H4 (cell line): ENCODE measurements around the gene TEAD2. TPM values are rescaled to one million over a fixed set of nuclear protein-coding genes. Genes with fewer than 3 reads are reported as not detected.
A peak's percentile ranks its signal among the peaks of the same experiment; 100 is the strongest.

Experiments
- DNase-seq: peaks from one replicate; pipeline ENCODE4 v3.0.0-alpha.2; 2015; ENCODE audit warnings: low spot score
- total RNA-seq: library from RNA; depleted of rRNA; stranded (reverse); fragments of >200 nt; shearing (Covaris generic); gene quantifications from 2 replicates; pipeline ENCODE4 v1.2.3, GENCODE V29; 2014; rRNA removed

The TEAD2 gene
- 48.7 and 54.3 TPM in 2 replicates for total RNA-seq

- peak; percentile 42 for DNase-seq
These were observed at the start of gene TEAD2 for GRCh38 chr19:49362048-49362928. Gene TEAD2 (minus strand): TSS chr19:49362416. CDS start chr19:49360075, 2,341 bp downstream.

GRCh38 chr19:49411681-49412326 lies 49.6 kb upstream of the TEAD2 start:
- no peak for DNase-seq

- DNase-seq: no peak
These were observed 47.3 kb upstream of the TEAD2 start for GRCh38 chr19:49409441-49410029.

GRCh38 chr19:49408816-49409440 lies 46.7 kb upstream of the TEAD2 start:
- DNase-seq: no peak

GRCh38 chr19:49407482-49408015 lies 45.3 kb upstream of the TEAD2 start:
- DNase-seq: no peak

GRCh38 chr19:49407079-49407478 lies 44.9 kb upstream of the TEAD2 start:
- no peak for DNase-seq

GRCh38 chr19:49403404-49404187 lies 41.4 kb upstream of the TEAD2 start:
- no peak for DNase-seq

GRCh38 chr19:49400029-49400428 lies 37.8 kb upstream of the TEAD2 start:
- no peak for DNase-seq

- no peak for DNase-seq
These were observed 36.7 kb upstream of the TEAD2 start for GRCh38 chr19:49398931-49399330.

- no peak for DNase-seq
These were observed 35.9 kb upstream of the TEAD2 start for GRCh38 chr19:49398001-49398615.

GRCh38 chr19:49396738-49397505 lies 34.7 kb upstream of the TEAD2 start:
- no peak for DNase-seq

- no peak for DNase-seq
These were observed 33.6 kb upstream of the TEAD2 start for GRCh38 chr19:49395581-49396407.

- DNase-seq: no peak
These were observed 31.7 kb upstream of the TEAD2 start for GRCh38 chr19:49393881-49394280.

- DNase-seq: peak; percentile 80
These were observed 29.6 kb upstream of the TEAD2 start for GRCh38 chr19:49391581-49392399.

- no peak for DNase-seq
These were observed 28.7 kb upstream of the TEAD2 start for GRCh38 chr19:49390929-49391359.

GRCh38 chr19:49390131-49390928 lies 28.1 kb upstream of the TEAD2 start:
- no peak for DNase-seq

- DNase-seq: no peak
These were observed 27.2 kb upstream of the TEAD2 start for GRCh38 chr19:49389406-49389805.
